Fibroblast of lung (primary cell): ENCODE results near the gene LTF. TPM values are rescaled to one million over a fixed set of nuclear protein-coding genes. Genes with fewer than 3 reads are reported as not detected.

Experiments used
- DNase-seq, 2 donors: peaks; one replicate each; pipeline versions ENCODE4 v3.0.0 to v3.0.0-alpha.2; 2010; ENCODE audit warnings: low read depth in 2 of 2
- H2AFZ ChIP-seq: 2 replicates; pipeline ENCODE4 v1.5.1; 2012; ENCODE audit warnings: low read length, control low read depth, inconsistent platforms
- H3K27ac ChIP-seq: 2 replicates; pipeline ENCODE4 v1.5.1; 2011; ENCODE audit warnings: low read length, control low read depth; ENCODE audit not compliant: insufficient read depth
- H3K27me3 ChIP-seq: 2 replicates; pipeline ENCODE4 v1.5.1; 2011; ENCODE audit warnings: mild to moderate bottlenecking, low read length; ENCODE audit not compliant: control insufficient read depth, insufficient read depth
- H3K36me3 ChIP-seq: 2 replicates; pipeline ENCODE4 v1.5.1; 2011; ENCODE audit warnings: low read length; ENCODE audit not compliant: control insufficient read depth, insufficient read depth
- H3K4me1 ChIP-seq: 2 replicates; pipeline ENCODE4 v1.5.1; 2011; ENCODE audit warnings: low read length; ENCODE audit not compliant: control insufficient read depth, insufficient read depth; ENCODE audit errors: extremely low read depth
- H3K4me2 ChIP-seq: 2 replicates; pipeline ENCODE4 v1.5.1; 2011; ENCODE audit warnings: low read length, control low read depth; ENCODE audit not compliant: insufficient read depth; ENCODE audit errors: extremely low read depth
- H3K4me3 ChIP-seq, 4 experiments: fragments of 200-600 bp in 1 of 4; sonication (generic) in 1 of 4; replicated peaks in 1 of 4; 2 replicates each; pipeline ENCODE4 v1.5.1; 2011 to 2016; ENCODE audit warnings: low read length in 4 of 4, low read depth in 3 of 4, mild to moderate bottlenecking in 3 of 4, control low read depth in 2 of 4, inconsistent platforms in 1 of 4, mixed read lengths in 1 of 4; ENCODE audit not compliant: insufficient read depth in 1 of 4; ENCODE audit errors: control extremely low read depth in 1 of 4
- H3K79me2 ChIP-seq: 2 replicates; pipeline ENCODE4 v1.5.1; 2012; ENCODE audit warnings: mild to moderate bottlenecking, low read length, inconsistent platforms; ENCODE audit not compliant: control insufficient read depth, insufficient read depth
- H3K9ac ChIP-seq: 2 replicates; pipeline ENCODE4 v1.5.1; 2011; ENCODE audit warnings: mild to moderate bottlenecking, low read length, control low read depth; ENCODE audit not compliant: insufficient read depth
- H3K9me3 ChIP-seq: 2 replicates; pipeline ENCODE4 v1.5.1; 2012; ENCODE audit warnings: low read depth, low read length; ENCODE audit not compliant: control insufficient read depth, insufficient read depth
- H4K20me1 ChIP-seq: 2 replicates; pipeline ENCODE4 v1.5.1; 2011; ENCODE audit warnings: low read length; ENCODE audit not compliant: control insufficient read depth, insufficient read depth; ENCODE audit errors: extremely low read depth
- EZH2 ChIP-seq: IDR thresholded peaks from 2 replicates; pipeline ENCODE4 v1.5.1; 2012; ENCODE audit warnings: low read length, control low read depth, mild to moderate bottlenecking; ENCODE audit errors: missing control alignments
- polyA plus RNA-seq, 2 donors: library from polyadenylated mRNA; depleted of rRNA in 1 of 2; stranded (reverse) in 1 of 2; unstranded in 1 of 2; fragments of >200 nt; gene quantifications; 2 replicates each; pipeline ENCODE4 v1.2.1, GENCODE V29; 2011 to 2012; ENCODE audit warnings: missing spikeins in 1 of 2
- total RNA-seq: library from RNA; depleted of rRNA; stranded (reverse); fragments of >200 nt; gene quantifications from 2 replicates; pipeline ENCODE4 v1.2.1, GENCODE V29; 2014
- TF ChIP-seq, protein P1 (sequence below), 2 donors: IDR thresholded peaks in 1 of 2; conservative IDR thresholded peaks in 1 of 2; 1 replicate in 1 of 2; 2 replicates in 1 of 2; pipeline ENCODE4 v1.5.1; 2011 to 2012; ENCODE audit warnings: low read length in 2 of 2, control low read depth in 1 of 2, inconsistent platforms in 1 of 2, low read depth in 1 of 2, mild to moderate bottlenecking in 1 of 2

LTF gene
- total and polyA plus RNA-seq, 2 donors (not counting 1 experiment from before 2014, with no cell fraction given): not detected

DNA sequence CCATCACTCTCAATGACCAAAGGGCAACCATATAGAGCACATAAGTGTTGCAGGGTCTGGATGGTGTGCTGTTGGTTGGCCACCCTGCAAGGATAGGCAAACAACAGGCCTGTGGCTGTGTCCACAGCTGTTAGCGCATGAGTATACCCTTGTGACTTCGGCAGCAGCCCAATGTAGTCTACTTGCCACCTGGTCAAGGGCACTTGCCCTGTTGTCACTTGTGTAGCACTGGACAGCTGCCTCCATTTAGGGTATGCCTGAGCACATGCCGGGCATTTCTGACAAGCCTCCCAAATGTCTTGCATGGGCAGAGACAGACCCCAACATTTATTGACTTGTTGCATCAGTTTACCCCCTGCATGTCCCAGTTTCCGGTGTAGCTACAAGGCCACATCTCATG lies 44.9 kb downstream of the LTF start:
- no peak for DNase-seq
- no peaks in the 10 kb centered on the region for H3K9me3 ChIP-seq
- no peaks in the 10 kb centered on the region for H4K20me1 ChIP-seq
- no peak overlapping the region for H3K4me2 ChIP-seq
- no peak overlapping the region for H3K27ac ChIP-seq
- no peaks in the 10 kb centered on the region for H3K27me3 ChIP-seq
- H3K36me3 ChIP-seq: no peaks in the 10 kb centered on the region
- no peak overlapping the region for H3K9ac ChIP-seq
- no peaks in the 10 kb centered on the region for H3K4me1 ChIP-seq
- no peak overlapping the region for H2AFZ ChIP-seq
- H3K4me3 ChIP-seq: no peak overlapping the region
- TF ChIP-seq, protein P1, sequence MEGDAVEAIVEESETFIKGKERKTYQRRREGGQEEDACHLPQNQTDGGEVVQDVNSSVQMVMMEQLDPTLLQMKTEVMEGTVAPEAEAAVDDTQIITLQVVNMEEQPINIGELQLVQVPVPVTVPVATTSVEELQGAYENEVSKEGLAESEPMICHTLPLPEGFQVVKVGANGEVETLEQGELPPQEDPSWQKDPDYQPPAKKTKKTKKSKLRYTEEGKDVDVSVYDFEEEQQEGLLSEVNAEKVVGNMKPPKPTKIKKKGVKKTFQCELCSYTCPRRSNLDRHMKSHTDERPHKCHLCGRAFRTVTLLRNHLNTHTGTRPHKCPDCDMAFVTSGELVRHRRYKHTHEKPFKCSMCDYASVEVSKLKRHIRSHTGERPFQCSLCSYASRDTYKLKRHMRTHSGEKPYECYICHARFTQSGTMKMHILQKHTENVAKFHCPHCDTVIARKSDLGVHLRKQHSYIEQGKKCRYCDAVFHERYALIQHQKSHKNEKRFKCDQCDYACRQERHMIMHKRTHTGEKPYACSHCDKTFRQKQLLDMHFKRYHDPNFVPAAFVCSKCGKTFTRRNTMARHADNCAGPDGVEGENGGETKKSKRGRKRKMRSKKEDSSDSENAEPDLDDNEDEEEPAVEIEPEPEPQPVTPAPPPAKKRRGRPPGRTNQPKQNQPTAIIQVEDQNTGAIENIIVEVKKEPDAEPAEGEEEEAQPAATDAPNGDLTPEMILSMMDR (conservative IDR thresholded peaks at IDR 0.05 in 1 of 2, IDR thresholded peaks at IDR 0.05 in 1 of 2; ENCODE audit: low read depth in 1 of 2, low read length in 2 of 2): no peak
- no peak for TF ChIP-seq EZH2
- H3K79me2 ChIP-seq: no peaks in the 10 kb centered on the region

DNA sequence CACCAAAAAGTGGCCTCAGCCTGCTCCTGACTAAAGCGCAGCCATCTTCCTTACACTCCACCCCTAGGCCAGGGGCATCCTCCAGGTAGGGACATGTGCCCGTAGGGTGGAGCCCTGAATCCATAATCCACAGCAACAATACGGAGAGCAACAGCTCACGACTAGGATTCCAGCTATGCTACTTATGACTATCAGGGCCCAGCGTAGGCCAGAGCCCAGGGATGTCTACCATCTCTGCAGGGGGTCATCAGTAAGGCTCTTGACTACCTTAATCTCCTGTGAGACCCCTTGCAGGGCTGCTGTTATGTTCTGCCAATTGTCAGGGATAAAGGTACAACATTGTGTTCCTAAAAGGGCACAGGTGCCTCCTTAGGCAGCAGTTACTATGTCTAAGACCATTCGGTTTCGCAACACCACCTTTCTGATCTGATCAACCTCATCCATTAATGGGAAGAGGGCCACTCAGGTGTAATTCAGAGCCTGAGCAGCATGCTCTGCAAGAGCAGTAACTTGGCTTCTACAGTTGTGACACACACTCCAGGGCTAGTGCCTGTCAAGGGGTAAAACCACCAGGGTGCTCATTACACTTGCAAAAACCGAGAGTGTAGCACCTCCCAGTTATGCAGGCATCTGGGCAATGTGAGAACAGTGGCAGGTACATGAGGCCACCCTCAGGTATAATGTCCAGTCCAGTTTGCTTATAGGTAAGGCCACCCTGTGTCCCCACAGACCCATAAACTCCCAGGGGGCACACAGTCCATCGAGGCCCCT lies 46.7 kb downstream of the LTF start:
- H2AFZ ChIP-seq: no peak overlapping the region
- H3K27ac ChIP-seq: no peak overlapping the region
- H4K20me1 ChIP-seq: no peaks in the 10 kb centered on the region
- H3K79me2 ChIP-seq: no peaks in the 10 kb centered on the region
- no peak overlapping the region for H3K4me3 ChIP-seq
- DNase-seq: no peak
- no peaks in the 10 kb centered on the region for H3K4me1 ChIP-seq
- TF ChIP-seq EZH2: no peak
- TF ChIP-seq, protein P1 (conservative IDR thresholded peaks at IDR 0.05 in 1 of 2, IDR thresholded peaks at IDR 0.05 in 1 of 2; ENCODE audit: low read depth in 1 of 2, low read length in 2 of 2): no peak
- H3K4me2 ChIP-seq: no peak overlapping the region
- H3K27me3 ChIP-seq: no peaks in the 10 kb centered on the region
- no peak overlapping the region for H3K9ac ChIP-seq
- H3K9me3 ChIP-seq: no peaks in the 10 kb centered on the region
- no peaks in the 10 kb centered on the region for H3K36me3 ChIP-seq

DNA sequence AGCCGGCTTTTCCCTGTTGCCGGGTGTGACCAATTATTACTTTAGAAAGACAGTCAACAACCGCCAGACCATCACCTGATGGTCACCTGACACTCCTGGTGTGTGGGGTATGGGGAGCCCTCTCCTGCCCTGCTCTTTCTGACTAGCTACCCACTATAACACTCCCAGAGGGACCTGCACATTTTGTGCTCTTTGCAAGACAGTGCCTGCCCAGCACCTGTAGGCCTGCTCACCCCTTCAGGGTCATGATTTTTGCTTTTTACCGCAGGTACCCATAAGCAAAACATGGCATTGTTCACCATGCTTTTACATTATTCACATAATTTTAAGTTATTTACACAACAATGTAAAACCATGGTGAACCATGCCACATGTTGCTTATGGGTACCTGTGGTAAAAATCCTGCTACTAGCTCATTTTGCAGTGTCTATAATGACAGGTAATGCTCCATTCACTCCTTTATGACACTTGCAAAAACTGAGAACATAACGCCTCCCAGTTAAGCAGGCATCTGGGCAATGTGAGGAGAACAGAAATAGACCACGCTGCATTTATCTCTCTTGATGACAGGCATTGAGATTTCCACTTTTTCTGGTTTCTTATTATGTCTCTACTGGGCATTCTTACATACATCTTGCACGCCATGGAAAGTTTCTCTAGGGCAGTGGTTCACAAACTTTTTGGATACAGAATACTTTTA lies 47.7 kb downstream of the LTF start:
- H3K36me3 ChIP-seq: no peaks in the 10 kb centered on the region
- no peak overlapping the region for H3K9ac ChIP-seq
- H3K4me1 ChIP-seq: no peaks in the 10 kb centered on the region
- no peak for DNase-seq
- TF ChIP-seq EZH2: no peak
- TF ChIP-seq, protein P1 (conservative IDR thresholded peaks at IDR 0.05 in 1 of 2, IDR thresholded peaks at IDR 0.05 in 1 of 2; ENCODE audit: low read depth in 1 of 2, low read length in 2 of 2): no peak
- H3K27me3 ChIP-seq: no peaks in the 10 kb centered on the region
- H3K4me2 ChIP-seq: no peak overlapping the region
- H3K79me2 ChIP-seq: no peaks in the 10 kb centered on the region
- no peak overlapping the region for H2AFZ ChIP-seq
- H3K4me3 ChIP-seq: no peak overlapping the region
- H3K9me3 ChIP-seq: no peaks in the 10 kb centered on the region
- no peak overlapping the region for H3K27ac ChIP-seq
- H4K20me1 ChIP-seq: no peaks in the 10 kb centered on the region
